ENCODE data around the gene CCK. TPM values are rescaled to one million over a fixed set of nuclear protein-coding genes. Genes with fewer than 3 reads are reported as not detected.

Gene CCK
- total RNA-seq, 4 donors from 2014 or later: not detected

- no peak overlapping the region for H3K27ac ChIP-seq
- TF ChIP-seq, protein P1, sequence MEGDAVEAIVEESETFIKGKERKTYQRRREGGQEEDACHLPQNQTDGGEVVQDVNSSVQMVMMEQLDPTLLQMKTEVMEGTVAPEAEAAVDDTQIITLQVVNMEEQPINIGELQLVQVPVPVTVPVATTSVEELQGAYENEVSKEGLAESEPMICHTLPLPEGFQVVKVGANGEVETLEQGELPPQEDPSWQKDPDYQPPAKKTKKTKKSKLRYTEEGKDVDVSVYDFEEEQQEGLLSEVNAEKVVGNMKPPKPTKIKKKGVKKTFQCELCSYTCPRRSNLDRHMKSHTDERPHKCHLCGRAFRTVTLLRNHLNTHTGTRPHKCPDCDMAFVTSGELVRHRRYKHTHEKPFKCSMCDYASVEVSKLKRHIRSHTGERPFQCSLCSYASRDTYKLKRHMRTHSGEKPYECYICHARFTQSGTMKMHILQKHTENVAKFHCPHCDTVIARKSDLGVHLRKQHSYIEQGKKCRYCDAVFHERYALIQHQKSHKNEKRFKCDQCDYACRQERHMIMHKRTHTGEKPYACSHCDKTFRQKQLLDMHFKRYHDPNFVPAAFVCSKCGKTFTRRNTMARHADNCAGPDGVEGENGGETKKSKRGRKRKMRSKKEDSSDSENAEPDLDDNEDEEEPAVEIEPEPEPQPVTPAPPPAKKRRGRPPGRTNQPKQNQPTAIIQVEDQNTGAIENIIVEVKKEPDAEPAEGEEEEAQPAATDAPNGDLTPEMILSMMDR (IDR thresholded peaks at IDR 0.05): no peak
- no peak for TF ChIP-seq POLR2A (IDR thresholded peaks at IDR 0.05)
- H3K9me3 ChIP-seq: no peaks in the 10 kb centered on the region
- intact Hi-C loops (cut with DNase I; ENCODE audit: low total_unique reads): no loop called here
- no peak for DNase-seq
- no peaks in the 10 kb centered on the region for H3K36me3 ChIP-seq
- no peaks in the 10 kb centered on the region for H3K4me1 ChIP-seq
- no peaks in the 10 kb centered on the region for H3K27me3 ChIP-seq
- no peak overlapping the region for H3K4me3 ChIP-seq
These were observed 51.9 kb downstream of the CCK start for GRCh38 chr3:42214064-42214463.

- no peak for DNase-seq
- intact Hi-C loops (cut with DNase I; ENCODE audit: low total_unique reads): no loop called here
- no peaks in the 10 kb centered on the region for H3K36me3 ChIP-seq
These were observed 52.6 kb downstream of the CCK start for GRCh38 chr3:42213417-42213816.

DNA sequence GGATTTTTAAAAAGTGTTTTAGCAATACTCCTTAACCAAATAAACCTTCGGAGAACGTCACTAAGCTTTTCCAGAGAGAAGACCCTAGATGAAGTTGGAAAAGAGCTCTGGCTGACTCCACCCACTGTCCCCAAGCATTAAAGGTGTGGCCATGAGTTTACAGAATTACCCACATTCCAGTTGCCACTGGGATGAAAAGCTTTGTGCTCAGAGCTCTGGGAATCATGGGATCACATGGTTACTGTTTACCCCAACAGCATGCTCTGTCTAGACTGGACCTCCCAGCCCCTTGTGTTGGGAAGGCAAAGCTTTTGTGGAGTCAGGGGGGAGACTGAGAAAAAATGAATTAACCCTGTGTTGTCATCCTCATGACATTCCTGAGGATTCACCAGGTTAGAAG lies 55.3 kb downstream of the CCK start:
- no peak overlapping the region for H3K27ac ChIP-seq
- H3K4me1 ChIP-seq: no peaks in the 10 kb centered on the region
- TF ChIP-seq, protein P1 (IDR thresholded peaks at IDR 0.05): no peak
- TF ChIP-seq POLR2A (IDR thresholded peaks at IDR 0.05): no peak
- no peaks in the 10 kb centered on the region for H3K36me3 ChIP-seq
- no peak for DNase-seq
- intact Hi-C loops (cut with DNase I; ENCODE audit: low total_unique reads): no loop called here
- no peak overlapping the region for H3K4me3 ChIP-seq
- H3K9me3 ChIP-seq: no peaks in the 10 kb centered on the region
- H3K27me3 ChIP-seq: no peaks in the 10 kb centered on the region

More at GRCh38 chr3:42213417-42213816, 52.6 kb downstream of the CCK start:
- TF ChIP-seq, protein P1 (IDR thresholded peaks at IDR 0.05): no peak
- TF ChIP-seq POLR2A (IDR thresholded peaks at IDR 0.05): no peak
- H3K27ac ChIP-seq: no peak overlapping the region
- no peak overlapping the region for H3K4me3 ChIP-seq
- H3K27me3 ChIP-seq: no peaks in the 10 kb centered on the region
- no peaks in the 10 kb centered on the region for H3K9me3 ChIP-seq
- no peaks in the 10 kb centered on the region for H3K4me1 ChIP-seq

DNA sequence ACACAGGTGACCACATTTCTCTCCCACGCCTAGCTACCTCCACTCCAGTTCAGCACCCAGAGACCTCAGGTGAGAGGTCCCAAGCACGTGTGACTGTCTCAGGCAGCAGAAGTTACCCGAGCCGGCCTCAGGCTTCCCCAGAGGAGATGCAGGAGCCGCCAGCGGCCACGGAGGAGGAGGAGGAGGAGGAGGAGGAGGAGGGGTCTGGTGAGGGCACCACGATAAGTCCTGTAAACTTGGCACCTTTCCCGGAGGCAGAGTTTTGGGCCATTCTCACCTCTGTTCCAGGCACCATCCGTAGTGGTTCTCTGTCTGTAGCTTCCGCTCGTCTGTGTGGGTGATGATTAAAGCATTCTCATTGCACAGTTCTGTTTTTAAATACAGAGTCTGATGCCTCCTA lies 56.1 kb downstream of the CCK start:
- H3K36me3 ChIP-seq: no peaks in the 10 kb centered on the region

More for the DNA sequence above, 56.1 kb downstream of the CCK start:
- Histone ChIP-seq H3K9me3 (no peaks in the 10 kb centered on the region), H3K4me3 (no peak overlapping the region), H3K4me1 (no peaks in the 10 kb centered on the region), H3K27ac (no peak overlapping the region), H3K27me3 (no peaks in the 10 kb centered on the region)
- TF ChIP-seq POLR2A (IDR thresholded peaks at IDR 0.05): no peak
- TF ChIP-seq, protein P1 (IDR thresholded peaks at IDR 0.05): no peak
- DNase-seq: no peak
- intact Hi-C loops (cut with DNase I; ENCODE audit: low total_unique reads): no loop called here

Small RNA genes within 50 kb of the gene (small RNA-seq; reads per million reads assigned to genes)
- not detected for gene RNU4-78P

Other genes starting within 250 kb of the CCK start
- gene TRAK1, start 174.8 kb downstream of the CCK start, total RNA-seq: 10 to 100 TPM; 14.3 to 37.5 (median 21.4) TPM
- not detected for gene LYZL4, start 144.4 kb upstream of the CCK start, total RNA-seq
- gene VIPR1, start 236.5 kb upstream of the CCK start, total RNA-seq: 1 to 10 TPM in 2 of 4 donors, under 1 TPM in 2; 0.26 to 1.5 (median 0.99) TPM